MM.1S (cell line): ENCODE data around the gene DIP2C.

Experiments used
- DNase-seq: peaks from one replicate; pipeline ENCODE4 v3.0.0-alpha.2; 2015
- H2AFZ ChIP-seq: fragments of 300-600 bp; sonication (generic); 2 replicates; pipeline ENCODE4 v1.6.0; 2016; ENCODE audit warnings: antibody characterized with exemption, low read length
- H3F3A ChIP-seq: fragments of 300-600 bp; sonication (generic); 2 replicates; pipeline ENCODE4 v1.6.1; 2016; ENCODE audit warnings: mild to moderate bottlenecking, antibody characterized with exemption, low read length, moderate library complexity, mixed read lengths; ENCODE audit not compliant: insufficient read depth
- H3K27ac ChIP-seq: fragments of 300-600 bp; sonication (generic); 2 replicates; pipeline ENCODE4 v1.5.1; 2016; ENCODE audit warnings: mild to moderate bottlenecking, low read length
- H3K27me3 ChIP-seq: fragments of 300-600 bp; sonication (generic); replicated peaks from 2 replicates; pipeline ENCODE4 v1.6.0; 2016; ENCODE audit warnings: low read length; ENCODE audit not compliant: insufficient read depth
- H3K36me3 ChIP-seq: fragments of 300-600 bp; sonication (generic); replicated peaks from 2 replicates; pipeline ENCODE4 v1.6.1; 2016; ENCODE audit warnings: mild to moderate bottlenecking, low read length, mixed read lengths; ENCODE audit not compliant: insufficient read depth
- H3K4me1 ChIP-seq: fragments of 300-600 bp; sonication (generic); 2 replicates; pipeline ENCODE4 v1.6.1; 2016; ENCODE audit warnings: low read length, mixed read lengths
- H3K4me2 ChIP-seq: fragments of 300-600 bp; sonication (generic); 2 replicates; pipeline ENCODE4 v1.6.0; 2016; ENCODE audit warnings: low read depth, low read length
- H3K4me3 ChIP-seq: fragments of 300-600 bp; sonication (generic); 2 replicates; pipeline ENCODE4 v1.5.1; 2016; ENCODE audit warnings: low read length, mixed read lengths
- H3K79me2 ChIP-seq: fragments of 300-600 bp; sonication (generic); 2 replicates; pipeline ENCODE4 v1.6.1; 2016; ENCODE audit warnings: mixed run types, low read length, mixed read lengths
- H3K9ac ChIP-seq: fragments of 300-600 bp; sonication (generic); 2 replicates; pipeline ENCODE4 v1.6.1; 2016; ENCODE audit warnings: low read length, mixed read lengths
- H3K9me2 ChIP-seq: fragments of 300-600 bp; sonication (generic); replicated peaks from 2 replicates; pipeline ENCODE4 v1.6.1; 2016; ENCODE audit warnings: mild to moderate bottlenecking, low read length, mixed read lengths; ENCODE audit not compliant: insufficient read depth
- H3K9me3 ChIP-seq: fragments of 300-600 bp; sonication (generic); replicated peaks from 2 replicates; pipeline ENCODE4 v1.6.1; 2016; ENCODE audit warnings: mild to moderate bottlenecking, low read length, mixed read lengths; ENCODE audit not compliant: insufficient read depth
- H4K20me1 ChIP-seq: fragments of 300-600 bp; sonication (generic); 2 replicates; pipeline ENCODE4 v1.6.1; 2016; ENCODE audit warnings: mild to moderate bottlenecking, low read length, moderate library complexity, mixed read lengths; ENCODE audit not compliant: insufficient read depth
- CTCF ChIP-seq: fragments of 300-600 bp; sonication (generic); IDR thresholded peaks from 2 replicates; pipeline ENCODE4 v1.5.1; 2016; ENCODE audit warnings: antibody characterized with exemption, low read length, mixed read lengths
- EZH2 ChIP-seq: fragments of 300-600 bp; sonication (generic); optimal IDR thresholded peaks from 2 replicates; pipeline ENCODE3; 2017; ENCODE audit warnings: low read depth, mild to moderate bottlenecking, antibody characterized with exemption, low read length, mixed read lengths
- EZH2phosphoT487 ChIP-seq: fragments of 300-600 bp; sonication (generic); IDR thresholded peaks from 2 replicates; pipeline ENCODE4 v1.6.1; 2018; ENCODE audit warnings: antibody characterized with exemption, low read length

The DIP2C gene

GRCh38 chr10:314381-314780, 375.1 kb downstream of the DIP2C start:
- Histone ChIP-seq H3K9ac (no peak overlapping the region), H3F3A (no peaks in the 10 kb centered on the region), H3K79me2 (no peaks in the 10 kb centered on the region), H3K27me3 (no peaks in the 10 kb centered on the region), H3K9me3 (no peaks in the 10 kb centered on the region), H4K20me1 (no peaks in the 10 kb centered on the region), H3K4me3 (no peak overlapping the region), H3K4me2 (no peak overlapping the region), H3K9me2 (no peaks in the 10 kb centered on the region), H2AFZ (no peak overlapping the region), H3K27ac (no peak overlapping the region), H3K4me1 (no peaks in the 10 kb centered on the region), H3K36me3 (no peaks in the 10 kb centered on the region)
- TF ChIP-seq EZH2 (no peak), CTCF (no peak), EZH2phosphoT487 (no peak)
- DNase-seq: no peak

GRCh38 chr10:311901-312665, 377.4 kb downstream of the DIP2C start:
- H3K27me3 ChIP-seq: no peaks in the 10 kb centered on the region
- H3K36me3 ChIP-seq: no peaks in the 10 kb centered on the region
- H4K20me1 ChIP-seq: no peaks in the 10 kb centered on the region
- no peak overlapping the region for H2AFZ ChIP-seq
- H3K27ac ChIP-seq: no peak overlapping the region
- no peaks in the 10 kb centered on the region for H3F3A ChIP-seq
- H3K4me1 ChIP-seq: no peaks in the 10 kb centered on the region
- DNase-seq: no peak
- no peak overlapping the region for H3K4me3 ChIP-seq
- H3K9me2 ChIP-seq: no peaks in the 10 kb centered on the region
- no peaks in the 10 kb centered on the region for H3K79me2 ChIP-seq
- H3K9ac ChIP-seq: no peak overlapping the region
- H3K9me3 ChIP-seq: no peaks in the 10 kb centered on the region
- TF ChIP-seq EZH2phosphoT487 (no peak), EZH2 (no peak), CTCF (no peak)
- no peak overlapping the region for H3K4me2 ChIP-seq

- Histone ChIP-seq H4K20me1 (no peaks in the 10 kb centered on the region), H3K4me2 (no peak overlapping the region), H3K4me3 (no peak overlapping the region), H3K9me3 (no peaks in the 10 kb centered on the region), H3K27me3 (no peaks in the 10 kb centered on the region), H3K36me3 (no peaks in the 10 kb centered on the region), H3F3A (no peaks in the 10 kb centered on the region), H3K9me2 (no peaks in the 10 kb centered on the region), H3K79me2 (no peaks in the 10 kb centered on the region), H2AFZ (no peak overlapping the region), H3K9ac (no peak overlapping the region), H3K4me1 (no peaks in the 10 kb centered on the region), H3K27ac (no peak overlapping the region)
- TF ChIP-seq EZH2 (no peak), EZH2phosphoT487 (no peak), CTCF (no peak)
- no peak for DNase-seq
These were observed 378.4 kb downstream of the DIP2C start for GRCh38 chr10:310976-311639.
